Measurements from ENCODE around the gene LAMA3.

The LAMA3 gene

DNA sequence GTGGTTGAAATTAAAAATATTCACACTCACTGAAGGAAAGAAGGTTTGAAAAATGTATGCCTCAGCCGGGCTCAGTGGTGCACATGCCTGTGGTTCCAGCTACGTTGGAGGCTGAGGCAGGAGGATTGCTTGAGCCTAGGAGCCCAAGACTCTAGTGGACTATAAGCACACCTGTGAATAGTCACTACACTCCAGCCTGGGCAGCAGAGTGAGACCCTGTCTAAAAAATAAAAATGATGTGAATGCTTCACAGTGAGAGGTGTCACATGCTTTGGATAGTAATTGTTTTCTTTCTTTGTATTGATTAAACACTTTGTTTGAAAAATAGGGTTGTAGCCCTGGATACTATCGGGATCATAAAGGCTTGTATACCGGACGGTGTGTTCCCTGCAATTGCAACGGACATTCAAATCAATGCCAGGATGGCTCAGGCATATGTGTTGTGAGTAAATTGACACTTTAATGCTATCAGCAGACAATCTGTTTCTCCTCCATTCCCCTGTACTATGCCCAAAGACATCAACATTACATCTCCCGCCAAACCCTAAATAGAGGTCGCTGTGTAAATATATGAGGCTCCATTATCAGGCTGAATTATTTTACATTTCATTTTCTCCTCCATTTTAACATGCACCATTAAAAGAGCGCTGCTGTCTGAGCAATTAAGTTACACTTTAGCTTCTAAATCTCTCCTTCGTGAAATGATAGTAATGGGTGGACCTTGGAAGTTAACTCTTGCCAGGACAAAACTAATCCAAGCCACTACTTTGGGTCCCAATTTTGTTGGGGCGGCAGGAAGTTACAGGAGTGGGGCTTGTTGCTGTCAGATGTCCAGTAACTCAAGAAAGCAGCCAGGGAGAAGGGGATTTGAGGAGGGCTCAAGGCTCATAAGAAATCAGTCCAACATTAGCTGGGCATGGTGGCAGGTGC, 187.0 kb downstream of the LAMA3 start:
- DNase-seq (ENCODE audit: low read depth in 2 of 2) = no peak

- no peak for DNase-seq (ENCODE audit: low read depth in 2 of 2)
These were observed 187.7 kb downstream of the LAMA3 start for GRCh38 chr18:23876921-23877320.

- no peak for DNase-seq (ENCODE audit: low read depth in 2 of 2)
These were observed 188.1 kb downstream of the LAMA3 start for GRCh38 chr18:23877371-23877770.

- no peak for DNase-seq (ENCODE audit: low read depth in 2 of 2)
These were observed 189.2 kb downstream of the LAMA3 start for GRCh38 chr18:23878336-23878900.

- DNase-seq (ENCODE audit: low read depth in 2 of 2) = no peak
These were observed 189.9 kb downstream of the LAMA3 start for GRCh38 chr18:23879126-23879525.

- no peak for DNase-seq (ENCODE audit: low read depth in 2 of 2)
These were observed 190.3 kb downstream of the LAMA3 start for GRCh38 chr18:23879544-23879943.

DNA sequence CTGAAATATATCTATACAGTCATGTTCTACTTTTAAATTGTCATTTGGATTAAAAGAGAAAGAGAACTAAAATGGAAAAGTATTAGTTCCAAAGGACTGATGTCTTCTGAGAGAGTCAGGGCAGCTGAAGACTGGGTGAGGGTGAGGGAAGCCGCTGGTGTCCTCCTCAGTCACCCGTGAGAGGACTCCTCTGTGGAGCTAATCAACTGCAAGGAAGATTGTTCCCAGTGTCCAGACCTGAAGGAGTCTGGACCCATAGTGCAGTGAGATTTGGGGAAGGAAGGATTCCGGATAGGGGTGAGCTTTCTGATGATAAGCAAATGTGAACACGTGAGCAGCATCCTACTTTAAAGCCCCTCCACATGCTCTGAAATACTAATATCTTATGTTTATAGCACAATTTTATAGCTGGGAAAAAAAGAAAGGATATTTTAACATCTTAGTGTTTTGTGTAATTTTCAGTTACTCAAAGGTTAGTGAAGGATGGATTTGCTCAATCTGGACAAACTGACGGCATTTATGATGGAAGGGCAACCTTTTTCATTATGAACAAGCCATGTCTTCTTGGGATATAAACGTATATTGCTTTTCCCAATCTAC, 190.8 kb downstream of the LAMA3 start:
- DNase-seq (ENCODE audit: low read depth in 2 of 2) = no peak

- DNase-seq (ENCODE audit: low read depth in 2 of 2) = no peak
These were observed 191.8 kb downstream of the LAMA3 start for GRCh38 chr18:23880931-23881617.

GRCh38 chr18:23881778-23882177, 192.5 kb downstream of the LAMA3 start:
- no peak for DNase-seq (ENCODE audit: low read depth in 2 of 2)

DNA sequence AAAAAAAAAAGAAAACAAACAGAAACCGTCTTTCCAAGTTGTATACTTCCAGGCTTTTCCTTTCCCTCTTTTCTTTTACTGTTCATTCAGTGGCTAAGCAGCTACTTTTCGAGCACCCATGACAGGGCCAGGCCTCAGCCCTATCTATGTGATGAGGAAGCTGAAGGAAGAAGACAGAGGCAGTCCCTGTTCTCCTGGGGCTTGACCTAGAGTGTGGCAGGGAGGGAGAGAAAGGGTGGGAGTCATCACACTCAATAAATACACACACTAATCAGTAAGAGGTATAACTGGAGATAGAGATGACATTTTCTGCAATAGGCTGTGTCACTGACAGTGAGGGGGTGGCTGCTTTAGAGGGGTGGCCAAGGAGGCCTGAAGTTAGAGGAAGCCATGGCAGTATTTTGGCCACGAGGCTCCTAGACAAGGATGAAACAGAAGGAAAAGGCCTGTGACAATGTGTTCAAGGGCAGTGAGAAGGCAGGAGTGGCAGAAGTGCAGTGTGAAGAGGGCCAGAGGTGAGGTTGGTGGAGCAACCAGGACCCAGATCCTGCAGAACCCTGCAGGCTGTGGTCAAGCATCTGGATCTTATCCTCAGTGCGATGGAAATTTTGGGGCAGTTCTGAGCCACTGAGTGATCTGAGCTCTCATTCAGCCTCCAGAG, 193.5 kb downstream of the LAMA3 start:
- DNase-seq (ENCODE audit: low read depth in 2 of 2) = no peak

- DNase-seq (ENCODE audit: low read depth in 2 of 2) = no peak
These were observed 194.1 kb downstream of the LAMA3 start for GRCh38 chr18:23883277-23883790.

DNA sequence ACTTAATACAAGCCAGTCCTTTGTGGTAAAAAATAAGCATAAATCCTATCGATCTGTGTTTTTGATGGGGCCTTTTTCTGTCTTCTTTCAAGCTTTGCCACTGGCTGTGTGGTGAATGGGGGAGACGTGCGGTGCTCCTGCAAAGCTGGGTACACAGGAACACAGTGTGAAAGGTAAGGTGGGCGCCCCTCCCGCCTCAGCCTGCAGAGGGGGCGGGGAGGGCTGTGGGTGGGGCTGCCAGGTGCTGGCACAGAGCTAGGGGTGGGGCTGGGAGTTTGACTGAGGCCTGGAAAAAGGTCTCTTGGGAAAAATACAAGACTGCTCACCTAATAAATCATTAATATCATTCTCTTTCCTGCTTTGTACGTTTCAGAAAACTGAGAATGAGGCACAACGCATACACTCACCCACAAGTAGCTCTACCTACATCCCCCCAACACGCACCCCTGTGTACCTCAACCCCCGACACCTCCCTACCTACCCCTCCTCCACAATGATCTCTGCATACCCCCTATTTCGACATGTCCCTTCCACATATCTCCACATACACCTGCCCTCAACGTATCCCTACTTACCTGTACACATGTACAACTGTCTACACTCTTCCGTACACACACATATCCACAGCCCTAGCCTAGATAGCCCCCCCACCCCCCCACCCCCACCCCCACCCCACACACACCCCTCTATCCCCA, 195.6 kb downstream of the LAMA3 start:
- no peak for DNase-seq (ENCODE audit: low read depth in 2 of 2)

DNA sequence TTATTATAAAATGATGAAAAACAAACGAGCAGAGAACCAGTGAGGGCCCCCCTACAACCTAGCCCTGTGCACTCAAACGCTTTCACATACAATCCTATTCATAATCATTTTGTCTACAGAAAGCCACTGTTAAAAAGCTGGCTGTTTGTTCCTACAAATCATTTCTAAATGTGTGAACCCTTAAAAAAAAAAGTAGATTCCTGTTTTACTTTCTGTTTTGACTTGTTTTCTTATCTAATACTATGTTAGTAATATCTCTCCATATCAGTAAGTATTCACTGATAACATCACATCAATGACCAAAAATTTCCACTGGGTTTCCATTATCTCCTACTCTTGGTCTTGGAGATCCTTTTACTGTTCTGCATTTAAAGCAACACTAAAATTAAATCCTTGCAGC, 196.5 kb downstream of the LAMA3 start:
- no peak for DNase-seq (ENCODE audit: low read depth in 2 of 2)

DNA sequence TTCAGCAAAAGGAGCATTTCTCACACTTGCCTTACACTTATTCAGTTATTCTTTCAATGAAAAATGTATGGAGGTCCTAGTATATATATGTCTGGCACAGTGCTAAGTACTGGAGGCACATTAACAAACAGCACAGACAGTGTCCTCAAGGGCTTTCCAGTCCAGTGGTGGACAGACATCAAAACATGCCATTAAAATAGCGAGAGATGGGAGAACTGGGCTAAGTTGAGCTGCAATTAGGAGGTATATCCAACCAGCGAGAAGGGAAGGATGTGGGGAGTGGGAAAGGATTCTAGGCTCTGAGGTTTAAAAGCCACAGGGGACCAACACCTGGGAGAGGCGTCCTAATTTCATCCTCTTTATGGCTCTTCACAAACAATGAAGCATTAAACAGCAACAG, 197.8 kb downstream of the LAMA3 start:
- no peak for DNase-seq (ENCODE audit: low read depth in 2 of 2)

DNA sequence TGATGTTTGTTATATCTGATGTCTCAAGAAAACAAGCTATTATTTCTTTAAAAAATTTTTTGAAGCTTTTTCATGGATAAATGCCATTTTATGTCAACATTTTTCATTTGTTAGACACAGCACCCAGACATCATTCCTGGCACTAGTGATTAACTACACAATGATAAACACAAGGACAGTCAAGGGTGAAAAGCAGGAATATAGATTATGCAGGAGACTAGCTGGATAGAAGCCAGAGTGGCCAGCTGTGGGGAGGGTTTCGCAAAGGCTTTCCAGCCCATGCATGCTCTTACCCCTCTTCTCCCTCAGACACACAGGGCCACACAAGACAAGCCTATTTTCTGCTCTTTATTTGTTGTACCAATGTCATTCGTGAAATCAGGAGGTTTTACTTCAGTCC, 198.2 kb downstream of the LAMA3 start:
- DNase-seq (ENCODE audit: low read depth in 2 of 2) = no peak

DNA sequence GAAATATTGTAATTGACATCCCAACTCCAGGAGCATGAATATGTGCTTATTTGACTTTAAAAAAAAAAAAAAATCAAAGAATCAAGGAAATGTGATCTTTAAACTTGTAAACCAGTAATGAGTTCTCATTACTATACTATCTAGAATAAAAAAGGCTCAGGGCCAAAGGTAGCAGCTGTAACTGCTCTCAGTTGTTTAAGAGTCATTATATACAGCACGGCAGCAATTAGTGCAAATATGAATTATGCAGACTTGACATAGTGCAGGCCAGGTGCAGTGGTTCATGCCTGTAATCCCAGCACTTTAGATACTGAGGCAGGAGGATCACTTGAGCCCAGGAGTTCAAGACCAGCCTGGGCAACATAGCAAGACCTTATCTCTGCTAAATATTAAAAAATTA, 199.6 kb downstream of the LAMA3 start:
- DNase-seq (ENCODE audit: low read depth in 2 of 2) = no peak

- DNase-seq (ENCODE audit: low read depth in 2 of 2) = no peak
These were observed 200.7 kb downstream of the LAMA3 start for GRCh38 chr18:23889907-23890306.

GRCh38 chr18:23890589-23890988, 201.3 kb downstream of the LAMA3 start:
- no peak for DNase-seq (ENCODE audit: low read depth in 2 of 2)

GRCh38 chr18:23893653-23894052, 204.4 kb downstream of the LAMA3 start:
- no peak for DNase-seq (ENCODE audit: low read depth in 2 of 2)

- no peak for DNase-seq (ENCODE audit: low read depth in 2 of 2)
These were observed 205.5 kb downstream of the LAMA3 start for GRCh38 chr18:23894661-23895175.

DNA sequence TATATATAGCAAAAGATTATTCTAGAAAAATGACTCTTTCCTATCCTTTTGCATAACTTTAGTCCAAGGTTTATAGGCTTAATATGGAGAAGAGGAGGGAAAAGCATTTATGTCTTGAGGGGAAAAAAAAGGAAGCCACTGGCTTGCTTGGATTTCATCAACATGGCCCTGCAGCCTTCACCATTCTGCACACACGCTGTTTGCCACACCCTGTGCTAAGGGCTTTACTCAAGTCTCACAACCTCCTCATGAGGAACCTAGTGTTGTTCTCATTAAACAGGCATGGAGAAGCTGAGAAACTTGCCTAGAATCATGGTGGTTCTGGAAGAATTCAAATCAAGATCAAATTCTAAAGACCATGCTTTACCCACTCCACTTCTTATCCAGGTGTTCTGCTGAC, 208.0 kb downstream of the LAMA3 start:
- no peak for DNase-seq (ENCODE audit: low read depth in 2 of 2)

Measured in stimulated activated CD4-positive, alpha-beta T cell treated with anti-CD3 and anti-CD28 coated beads, Interleukin-1b, Interleukin-23, amount 100 ng/mL, for 4 hours (primary cell).